ENCODE data around the gene ACTR5. TPM values are rescaled to one million over a fixed set of nuclear protein-coding genes. Genes with fewer than 3 reads are reported as not detected.
A peak's percentile ranks its signal among the peaks of the same experiment; 100 is the strongest.

Gene ACTR5
- total RNA-seq, 1 donor from 2014 or later, result 17.3 TPM

GRCh38 chr20:38763616-38764015, 15.4 kb downstream of the ACTR5 start:
- no peaks in the 10 kb centered on the region for H3K27me3 Mint-ChIP-seq (ENCODE audit: unreplicated experiment)
- H3K27ac Mint-ChIP-seq (ENCODE audit: unreplicated experiment), result no peak overlapping the region
- H3K4me3 Mint-ChIP-seq (ENCODE audit: unreplicated experiment), result peak overlapping the region; percentile 64
- H3K4me1 Mint-ChIP-seq (ENCODE audit: unreplicated experiment), result peaks cover 15% of the 10 kb centered on the region
- no peak for TF ChIP-seq CTCF (IDR thresholded peaks at IDR 0.05; ENCODE audit: unreplicated experiment)
- peaks cover 62% of the 10 kb centered on the region for H3K36me3 Mint-ChIP-seq (ENCODE audit: low read depth, unreplicated experiment)
- DNase-seq (ENCODE audit: low spot score), result no peak
- no peaks in the 10 kb centered on the region for H3K9me3 Mint-ChIP-seq (ENCODE audit: unreplicated experiment)

GRCh38 chr20:38764567-38765318, 16.5 kb downstream of the ACTR5 start:
- H3K4me3 Mint-ChIP-seq (ENCODE audit: unreplicated experiment), result no peak overlapping the region
- H3K27me3 Mint-ChIP-seq (ENCODE audit: unreplicated experiment), result no peaks in the 10 kb centered on the region
- H3K9me3 Mint-ChIP-seq (ENCODE audit: unreplicated experiment), result no peaks in the 10 kb centered on the region
- DNase-seq (ENCODE audit: low spot score), result no peak
- peaks cover 15% of the 10 kb centered on the region for H3K4me1 Mint-ChIP-seq (ENCODE audit: unreplicated experiment)
- TF ChIP-seq CTCF (IDR thresholded peaks at IDR 0.05; ENCODE audit: unreplicated experiment), result no peak
- H3K36me3 Mint-ChIP-seq (ENCODE audit: low read depth, unreplicated experiment), result peaks cover 69% of the 10 kb centered on the region
- no peak overlapping the region for H3K27ac Mint-ChIP-seq (ENCODE audit: unreplicated experiment)

GRCh38 chr20:38766071-38766470, 17.8 kb downstream of the ACTR5 start:
- no peak overlapping the region for H3K27ac Mint-ChIP-seq (ENCODE audit: unreplicated experiment)
- H3K27me3 Mint-ChIP-seq (ENCODE audit: unreplicated experiment), result no peaks in the 10 kb centered on the region
- no peak for DNase-seq (ENCODE audit: low spot score)
- H3K4me3 Mint-ChIP-seq (ENCODE audit: unreplicated experiment), result no peak overlapping the region
- H3K36me3 Mint-ChIP-seq (ENCODE audit: low read depth, unreplicated experiment), result peaks cover 56% of the 10 kb centered on the region
- H3K4me1 Mint-ChIP-seq (ENCODE audit: unreplicated experiment), result peaks cover 15% of the 10 kb centered on the region
- no peak for TF ChIP-seq CTCF (IDR thresholded peaks at IDR 0.05; ENCODE audit: unreplicated experiment)
- no peaks in the 10 kb centered on the region for H3K9me3 Mint-ChIP-seq (ENCODE audit: unreplicated experiment)

GRCh38 chr20:38769376-38770295, 21.4 kb downstream of the ACTR5 start:
- H3K27me3 Mint-ChIP-seq (ENCODE audit: unreplicated experiment), result peaks cover 3% of the 10 kb centered on the region
- no peak overlapping the region for H3K27ac Mint-ChIP-seq (ENCODE audit: unreplicated experiment)
- H3K4me1 Mint-ChIP-seq (ENCODE audit: unreplicated experiment), result peaks cover 14% of the 10 kb centered on the region
- peak overlapping the region; percentile 8 for H3K4me3 Mint-ChIP-seq (ENCODE audit: unreplicated experiment)
- peaks cover 68% of the 10 kb centered on the region for H3K36me3 Mint-ChIP-seq (ENCODE audit: low read depth, unreplicated experiment)
- TF ChIP-seq CTCF (IDR thresholded peaks at IDR 0.05; ENCODE audit: unreplicated experiment), result no peak
- no peak for DNase-seq (ENCODE audit: low spot score)
- peaks cover 6% of the 10 kb centered on the region for H3K9me3 Mint-ChIP-seq (ENCODE audit: unreplicated experiment)
